ENCODE measurements around the gene GABRG3.

GRCh38 chr15:27082526-27082925, 111.5 kb downstream of the GABRG3 start:
- TF ChIP-seq TAF1 (IDR thresholded peaks at IDR 0.05; ENCODE audit: borderline replicate concordance, insufficient read depth, low read length): no peak
- TF ChIP-seq SIN3A (IDR thresholded peaks at IDR 0.05; ENCODE audit: borderline replicate concordance, insufficient read depth, low read length): no peak
- no peak for TF ChIP-seq POLR2AphosphoS5 (IDR thresholded peaks at IDR 0.05; ENCODE audit: low read depth, low read length)

All from PFSK-1 (cell line).